IMR-90 (cell line): ENCODE measurements around the gene MFSD6. TPM values are rescaled to one million over a fixed set of nuclear protein-coding genes. Genes with fewer than 3 reads are reported as not detected.

Source experiments
- ATAC-seq: fragments of 200-7000 bp; cut with Tn5 transposase; 2 replicates; pipeline ENCODE4 v1.9.1; 2020; ENCODE audit warnings: low read depth, mild to moderate bottlenecking, moderate library complexity
- BruUV-seq: library from RNA; stranded (reverse); fragments of 400-500 nt; replicated peaks from 2 replicates; lab custom pipeline; 2021; lab: Mats Ljungman, UMichigan
- CTCF ChIA-PET: fragments of 300-600 bp; formaldehyde crosslinking; extraction: SDS; loops from one replicate; lab custom pipeline; 2021; ENCODE audit warnings: antibody characterized with exemption; lab: Yijun Ruan, JAX
- POLR2A ChIA-PET: fragments of 300-600 bp; sonication (Branson Sonifier 250); formaldehyde crosslinking; loops from one replicate; lab custom pipeline; 2022; ENCODE audit warnings: antibody characterized with exemption; ENCODE audit not compliant: unreplicated experiment; lab: Charles Lee
- DNase-seq: peaks from one replicate; pipeline ENCODE4 v3.0.0; 2013
- H2AFZ ChIP-seq: replicated peaks from 2 replicates; pipeline ENCODE3; 2013; ENCODE audit warnings: low read length, mild to moderate bottlenecking; ENCODE audit not compliant: poor library complexity
- H2AK5ac ChIP-seq: 2 replicates; pipeline ENCODE4 v1.6.1; 2013; ENCODE audit warnings: low read depth, low read length, inconsistent platforms
- H2AK9ac ChIP-seq: replicated peaks from 2 replicates; pipeline ENCODE3; 2013; ENCODE audit warnings: mild to moderate bottlenecking, low read depth, low read length, moderate library complexity; ENCODE audit not compliant: poor library complexity
- H2BK120ac ChIP-seq: 2 replicates; pipeline ENCODE4 v1.6.1; 2013; ENCODE audit warnings: low read depth, low read length, inconsistent platforms
- H2BK15ac ChIP-seq: 3 replicates; pipeline ENCODE4 v1.6.1; 2013; ENCODE audit warnings: low read depth, low read length, inconsistent platforms
- H2BK20ac ChIP-seq: 2 replicates; pipeline ENCODE4 v1.6.1; 2013; ENCODE audit warnings: low read depth, mild to moderate bottlenecking, inconsistent platforms, low read length, moderate library complexity
- H2BK5ac ChIP-seq: 2 replicates; pipeline ENCODE4 v1.6.1; 2013; ENCODE audit warnings: mild to moderate bottlenecking, low read depth, low read length, inconsistent platforms; ENCODE audit not compliant: poor library complexity, severe bottlenecking
- H3K14ac ChIP-seq: replicated peaks from 2 replicates; pipeline ENCODE4 v1.6.1; 2013; ENCODE audit warnings: low read depth, low read length, inconsistent platforms
- H3K18ac ChIP-seq: 2 replicates; pipeline ENCODE4 v1.6.1; 2013; ENCODE audit warnings: low read depth, low read length, control low read depth
- H3K23ac ChIP-seq: 2 replicates; pipeline ENCODE4 v1.6.1; 2013; ENCODE audit warnings: low read depth, low read length, inconsistent platforms
- H3K27ac ChIP-seq: 2 replicates; pipeline ENCODE4 v1.5.1; 2013; ENCODE audit warnings: mild to moderate bottlenecking, control low read depth, low read length; ENCODE audit not compliant: insufficient read depth
- H3K27me3 ChIP-seq: 2 replicates; pipeline ENCODE4 v1.6.1; 2013; ENCODE audit warnings: low read length; ENCODE audit not compliant: control insufficient read depth, insufficient read depth
- H3K36me3 ChIP-seq: 2 replicates; pipeline ENCODE4 v1.6.1; 2013; ENCODE audit warnings: low read length, mixed read lengths; ENCODE audit not compliant: control insufficient read depth, insufficient read depth
- H3K4ac ChIP-seq: 2 replicates; pipeline ENCODE4 v1.6.1; 2013; ENCODE audit warnings: low read depth, low read length, inconsistent platforms
- H3K4me1 ChIP-seq: 2 replicates; pipeline ENCODE4 v1.6.1; 2013; ENCODE audit warnings: low read length, mixed read lengths; ENCODE audit not compliant: control insufficient read depth, insufficient read depth
- H3K4me2 ChIP-seq: 2 replicates; pipeline ENCODE4 v1.6.1; 2013; ENCODE audit warnings: low read depth, mild to moderate bottlenecking, control low read depth, low read length, moderate library complexity
- H3K4me3 ChIP-seq: 2 replicates; pipeline ENCODE4 v1.5.1; 2013; ENCODE audit warnings: low read depth, mild to moderate bottlenecking, control low read depth, low read length, moderate library complexity; ENCODE audit not compliant: insufficient read depth
- H3K56ac ChIP-seq: 2 replicates; pipeline ENCODE4 v1.6.1; 2013; ENCODE audit warnings: low read length, inconsistent platforms; ENCODE audit not compliant: insufficient read depth; ENCODE audit errors: extremely low read depth
- H3K79me1 ChIP-seq, 2 experiments: 2 replicates each; pipeline ENCODE4 v1.6.1; 2013; ENCODE audit warnings: low read length in 2 of 2, inconsistent platforms in 1 of 2, low read depth in 1 of 2
- H3K9ac ChIP-seq: 2 replicates; pipeline ENCODE4 v1.6.1; 2013; ENCODE audit warnings: low read depth, low read length, control low read depth
- H3K9me1 ChIP-seq: 2 replicates; pipeline ENCODE4 v1.6.1; 2013; ENCODE audit warnings: low read length, inconsistent platforms; ENCODE audit not compliant: insufficient read depth
- H3K9me3 ChIP-seq: 2 replicates; pipeline ENCODE4 v1.6.1; 2013; ENCODE audit warnings: low read length; ENCODE audit not compliant: control insufficient read depth, insufficient read depth
- H4K20me1 ChIP-seq: 2 replicates; pipeline ENCODE4 v1.6.1; 2013; ENCODE audit warnings: low read length, inconsistent platforms; ENCODE audit not compliant: insufficient read depth
- H4K5ac ChIP-seq: 2 replicates; pipeline ENCODE4 v1.6.1; 2013; ENCODE audit warnings: mild to moderate bottlenecking, low read depth, low read length, control low read depth
- H4K8ac ChIP-seq, 2 experiments: 2 replicates each; pipeline ENCODE4 v1.6.1; 2013; ENCODE audit warnings: low read depth in 2 of 2, low read length in 2 of 2, control low read depth in 1 of 2, inconsistent platforms in 1 of 2
- H4K91ac ChIP-seq: 2 replicates; pipeline ENCODE4 v1.6.1; 2013; ENCODE audit warnings: low read depth, low read length, inconsistent platforms; ENCODE audit not compliant: insufficient read depth
- BHLHE40 ChIP-seq: fragments of 150-350 bp; IDR thresholded peaks from 2 replicates; pipeline ENCODE4 v1.6.1; 2016; ENCODE audit warnings: mild to moderate bottlenecking, low read depth, low read length
- CEBPB ChIP-seq: IDR thresholded peaks from 2 replicates; pipeline ENCODE4 v1.6.1; 2012; ENCODE audit warnings: low read depth, low read length, improper control_type of control experiment
- FOS ChIP-seq: fragments of 150-350 bp; IDR thresholded peaks from 2 replicates; pipeline ENCODE4 v1.6.1; 2016; ENCODE audit warnings: low read depth, low read length
- MXI1 ChIP-seq: IDR thresholded peaks from 2 replicates; pipeline ENCODE4 v1.6.1; 2012; ENCODE audit warnings: low read depth, mild to moderate bottlenecking, low read length, moderate library complexity, borderline replicate concordance
- POLR2A ChIP-seq: IDR thresholded peaks from 2 replicates; pipeline ENCODE4 v1.6.1; 2012; ENCODE audit warnings: mild to moderate bottlenecking, low read depth, low read length
- RFX5 ChIP-seq: IDR thresholded peaks from 2 replicates; pipeline ENCODE4 v1.8.0; 2012; ENCODE audit warnings: low read depth, mild to moderate bottlenecking, low read length, moderate library complexity
- WGBS, 2 experiments: methylation state at CpG; one replicate each; pipeline versions ENCODE4 v1.1.5 to v1.1.7; 2013; ENCODE audit warnings: missing lambda C conversion rate in 2 of 2; ENCODE audit not compliant: insufficient read length in 1 of 2; ENCODE audit errors: extremely low coverage in 2 of 2; 5-methylcytosine and 5-hydroxymethylcytosine counted together
- dilution Hi-C: fragments of 300-500 bp; cut with HindIII; formaldehyde crosslinking; loops from one replicate; pipeline ENCODE4 v1.14.3; 2018; ENCODE audit warnings: low sequenced_read_pairs; ENCODE audit not compliant: unreplicated experiment
- in situ Hi-C: fragments of 300-500 bp; cut with MboI; formaldehyde crosslinking; loops from 3 replicates; pipeline ENCODE4 v1.14.3; 2019; ENCODE audit warnings: low sequenced_read_pairs, inconsistent platforms, mixed read lengths
- intact Hi-C: fragments of 100-400 bp; cut with micrococcal nuclease; formaldehyde crosslinking; loops from 2 replicates; pipeline ENCODE4 v1.10.0; 2022
- polyA plus RNA-seq, 3 experiments: library from polyadenylated mRNA; depleted of rRNA; stranded (reverse); fragments of >200 nt; gene quantifications; 2 replicates each; pipeline ENCODE4 v1.2.3, GENCODE V29; 2012; ENCODE audit warnings: low replicate concordance in 1 of 3
- total RNA-seq: library from RNA; depleted of rRNA; stranded (reverse); fragments of >200 nt; gene quantifications from 2 replicates; pipeline ENCODE4 v1.2.3, GENCODE V29; 2012

Gene MFSD6
- total and polyA plus RNA-seq, 2 of the 4 experiments (the other 2 are of a cell fraction): 4.2 to 7.7 TPM

- ChIA-PET CTCF (interaction anchor here (0.6 kb wide), 1 partner anchor 15 kb away, joined by 3 read pairs; no protein-coding TSS in a partner anchor), POLR2A (no interaction called here)
- Histone ChIP-seq H3K4ac (no peak overlapping the region), H3K79me1 (no peaks in the 10 kb centered on the region), H3K4me3 (no peak overlapping the region), H2AK9ac (no peak overlapping the region), H3K18ac (no peak overlapping the region), H4K91ac (no peak overlapping the region), H2BK5ac (no peak overlapping the region), H3K9ac (no peak overlapping the region), H2BK120ac (no peak overlapping the region), H3K4me2 (no peak overlapping the region), H2BK20ac (no peak overlapping the region), H2BK15ac (no peak overlapping the region), H3K9me1 (peaks cover 3% of the 10 kb centered on the region; the same call in 1 of the 2 replicates), H3K27ac (no peak overlapping the region), H3K23ac (no peak overlapping the region; the same call in 1 of the 2 replicates), H2AK5ac (no peak overlapping the region), H4K20me1 (no peaks in the 10 kb centered on the region), H2AFZ (no peak overlapping the region), H3K36me3 (no peaks in the 10 kb centered on the region), H3K9me3 (no peaks in the 10 kb centered on the region), H3K14ac (0 out of 2 replicates have a peak overlapping the region, but pooled peaks have one; percentile 37), H3K56ac (no peak overlapping the region), H3K4me1 (peaks cover 4% of the 10 kb centered on the region; the same call in 1 of the 2 replicates), H4K5ac (no peak overlapping the region), H3K27me3 (no peaks in the 10 kb centered on the region), H4K8ac (no peak overlapping the region)
- ATAC-seq: no peak
- no CpG with 5 or more reads among the region's 1 CpG for WGBS, 2 experiments
- TF ChIP-seq POLR2A (no peak), BHLHE40 (no peak), FOS (no peak), RFX5 (no peak), CEBPB (no peak), MXI1 (no peak)
- intact Hi-C loops: no loop called here
- dilution Hi-C loops: no loop called here
- no peak for DNase-seq
- in situ Hi-C loops: no loop called here
- no TSS peak for BruUV-seq
Measured at GRCh38 chr2:190462611-190463010, 54.5 kb downstream of the MFSD6 start.
